Measurements from ENCODE around the gene CCDC171. TPM values are rescaled to one million over a fixed set of nuclear protein-coding genes. Genes with fewer than 3 reads are reported as not detected.
"Not testable (repeated sequence)": the region's sequence is repeated elsewhere in the genome, so short reads cannot be mapped to it uniquely, and the experiment has no call there.

The CCDC171 gene
- total RNA-seq, 1 donor from 2014 or later: 1.7 TPM

- ATAC-seq: no peak
- intact Hi-C loops (cut with micrococcal nuclease): no loop called here
- no peak for DNase-seq
These were observed 9.6 kb upstream of the CCDC171 start for GRCh38 chr9:15543047-15543813.

- no peak for DNase-seq
- intact Hi-C loops (cut with micrococcal nuclease): no loop called here
- ATAC-seq: no peak
These were observed 3.2 kb upstream of the CCDC171 start for GRCh38 chr9:15549611-15550010.

GRCh38 chr9:15553528-15553898 is 670 bp downstream of the CCDC171 start:
- no peak for DNase-seq
- no peak for ATAC-seq
- intact Hi-C loops (cut with micrococcal nuclease): no loop called here

- DNase-seq (no peak), ATAC-seq (no peak)
- intact Hi-C loops (cut with micrococcal nuclease): no loop called here
These were observed 17.9 kb downstream of the CCDC171 start for GRCh38 chr9:15570769-15571168.

- intact Hi-C loops (cut with micrococcal nuclease): no loop called here
- ATAC-seq (no peak), DNase-seq (no peak)
These were observed 19.4 kb downstream of the CCDC171 start for GRCh38 chr9:15572200-15572770.

- ATAC-seq (no peak), DNase-seq (no peak)
- intact Hi-C loops (cut with micrococcal nuclease): no loop called here
These were observed 23.7 kb downstream of the CCDC171 start for GRCh38 chr9:15576350-15577050.

- ATAC-seq (peak; percentile 64), DNase-seq (no peak)
- intact Hi-C loops (cut with micrococcal nuclease): no loop called here
These were observed 25.9 kb downstream of the CCDC171 start for GRCh38 chr9:15578714-15579113.

- ATAC-seq (no peak), DNase-seq (no peak)
- intact Hi-C loops (cut with micrococcal nuclease): no loop called here
These were observed 31.5 kb downstream of the CCDC171 start for GRCh38 chr9:15584379-15584778.

- no peak for DNase-seq
- ATAC-seq: no peak
- intact Hi-C loops (cut with micrococcal nuclease): loop anchor here (2.0 kb wide), 1 partner anchor 24 kb away; no protein-coding TSS in a partner anchor
These were observed 39.5 kb downstream of the CCDC171 start for GRCh38 chr9:15592317-15592716.

- DNase-seq, ATAC-seq: not testable (repeated sequence)
- intact Hi-C loops (cut with micrococcal nuclease): loop anchor here (2.0 kb wide), 1 partner anchor 24 kb away; no protein-coding TSS in a partner anchor
These were observed 40.1 kb downstream of the CCDC171 start for GRCh38 chr9:15592940-15593339.

GRCh38 chr9:15600666-15601330 is 48.0 kb downstream of the CCDC171 start:
- not testable (repeated sequence) for ATAC-seq, DNase-seq
- intact Hi-C loops (cut with micrococcal nuclease): loop anchor here (10.0 kb wide), 1 partner anchor 386 kb away; no protein-coding TSS in a partner anchor

- ATAC-seq (no peak), DNase-seq (no peak)
- intact Hi-C loops (cut with micrococcal nuclease): loop anchor here (10.0 kb wide), 1 partner anchor 392 kb away; no protein-coding TSS in a partner anchor
These were observed 54.0 kb downstream of the CCDC171 start for GRCh38 chr9:15606643-15607472.

- DNase-seq (no peak), ATAC-seq (no peak)
- intact Hi-C loops (cut with micrococcal nuclease): no loop called here
These were observed 60.1 kb downstream of the CCDC171 start for GRCh38 chr9:15612962-15613361.

- DNase-seq: no peak
- ATAC-seq: no peak
- intact Hi-C loops (cut with micrococcal nuclease): no loop called here
These were observed 64.9 kb downstream of the CCDC171 start for GRCh38 chr9:15617782-15618181.

- intact Hi-C loops (cut with micrococcal nuclease): no loop called here
- no peak for ATAC-seq
- DNase-seq: no peak
These were observed 65.9 kb downstream of the CCDC171 start for GRCh38 chr9:15618540-15619331.

- no peak for ATAC-seq
- no peak for DNase-seq
- intact Hi-C loops (cut with micrococcal nuclease): no loop called here
These were observed 69.6 kb downstream of the CCDC171 start for GRCh38 chr9:15622318-15622971.

- DNase-seq (no peak), ATAC-seq (no peak)
- intact Hi-C loops (cut with micrococcal nuclease): no loop called here
These were observed 82.9 kb downstream of the CCDC171 start for GRCh38 chr9:15635752-15636151.

GRCh38 chr9:15640121-15640520 is 87.3 kb downstream of the CCDC171 start:
- ATAC-seq: no peak

More at GRCh38 chr9:15640121-15640520, 87.3 kb downstream of the CCDC171 start:
- intact Hi-C loops (cut with micrococcal nuclease): no loop called here
- DNase-seq: no peak

All from left ventricle myocardium superior (tissue), 1 donor.